Right ventricle myocardium superior (tissue), 1 donor: ENCODE measurements around the gene HIPK3. TPM values are rescaled to one million over a fixed set of nuclear protein-coding genes. Genes with fewer than 3 reads are reported as not detected.

Experiments used
- ATAC-seq: fragments of 200-7000 bp; cut with Tn5 transposase; one replicate; pipeline ENCODE4 v1.9.1; 2020; ENCODE audit warnings: mild to moderate bottlenecking; ENCODE audit not compliant: poor library complexity
- DNase-seq: peaks from one replicate; pipeline ENCODE4 v3.0.0-alpha.2; 2020
- intact Hi-C: fragments of 100-400 bp; cut with DNase I; formaldehyde crosslinking; loops from one replicate; pipeline ENCODE4 v1.11.2; 2022
- total RNA-seq: library from RNA; stranded (reverse); fragmentation: NEBNext Ultra II Directional; extraction: Animal tissue kit (Norgen Biotek cat#: 25700); gene quantifications from one replicate; pipeline ENCODE4 v1.2.1, GENCODE V29; 2021
- donor health status: DM: no; HTN: yes; CAD: no; lungs with severe emphysema.

Gene HIPK3
- total RNA-seq, 1 donor from 2014 or later, result 294 TPM

GRCh38 chr11:33405834-33406602, 148.8 kb downstream of the HIPK3 start:
- intact Hi-C loops, result no loop called here
- DNase-seq (no peak), ATAC-seq (no peak)

Other genes starting within 250 kb of the HIPK3 start
- gene DEPDC7, start 241.5 kb upstream of the HIPK3 start, total RNA-seq, result 0.32 TPM
- gene TCP11L1, start 217.8 kb upstream of the HIPK3 start, total RNA-seq, result 5.4 TPM
- gene CSTF3, start 95.9 kb upstream of the HIPK3 start, total RNA-seq, result 9.6 TPM
- 0.05 TPM for gene KIAA1549L, start 118.7 kb downstream of the HIPK3 start, total RNA-seq